H1 (cell line): ENCODE data around the gene AGPS. TPM values are rescaled to one million over a fixed set of nuclear protein-coding genes. Genes with fewer than 3 reads are reported as not detected.

Source experiments
- CTCF ChIA-PET: fragments of 300-600 bp; sonication (Branson Sonifier 250); formaldehyde crosslinking; loops from one replicate; lab custom pipeline; 2021; ENCODE audit not compliant: partially characterized antibody; lab: Charles Lee
- POLR2A ChIA-PET: fragments of 300-600 bp; sonication (Branson Sonifier 250); formaldehyde crosslinking; loops from one replicate; lab custom pipeline; 2021; ENCODE audit warnings: inconsistent platforms; ENCODE audit not compliant: partially characterized antibody; lab: Charles Lee
- DNase-seq, 2 experiments: peaks; one replicate each; pipeline versions ENCODE4 v3.0.0 to v3.0.0-alpha.2; 2010 to 2022; ENCODE audit warnings: low spot score in 2 of 2, low read depth in 1 of 2, mixed read lengths in 1 of 2
- FAIRE-seq: peaks from 2 replicates; lab custom pipeline; 2011; peaks lifted over from hg19 to GRCh38; lab: Jason Lieb, UNC
- H2AFZ ChIP-seq: 2 replicates; pipeline ENCODE4 v1.8.1; 2012; ENCODE audit warnings: low read length, inconsistent platforms
- H2AK5ac ChIP-seq: 2 replicates; pipeline ENCODE4 v1.6.1; 2013; ENCODE audit warnings: low read depth, low read length
- H2BK120ac ChIP-seq: replicated peaks from 2 replicates; pipeline ENCODE3; 2013; ENCODE audit warnings: low read depth, low read length, inconsistent platforms
- H2BK12ac ChIP-seq: 2 replicates; pipeline ENCODE4 v1.6.1; 2013; ENCODE audit warnings: low read depth, low read length
- H2BK15ac ChIP-seq: 2 replicates; pipeline ENCODE4 v1.6.1; 2013; ENCODE audit warnings: low read length
- H2BK20ac ChIP-seq: 2 replicates; pipeline ENCODE4 v1.6.1; 2013; ENCODE audit warnings: low read length
- H2BK5ac ChIP-seq: 2 replicates; pipeline ENCODE4 v1.6.1; 2013; ENCODE audit warnings: low read depth, low read length
- H3K14ac ChIP-seq: 2 replicates; pipeline ENCODE4 v1.6.1; 2013; ENCODE audit warnings: inconsistent platforms; ENCODE audit not compliant: insufficient read length
- H3K18ac ChIP-seq: 2 replicates; pipeline ENCODE4 v1.6.1; 2013; ENCODE audit warnings: low read length; ENCODE audit errors: extremely low read depth
- H3K23ac ChIP-seq: 2 replicates; pipeline ENCODE4 v1.6.1; 2013; ENCODE audit warnings: inconsistent platforms; ENCODE audit not compliant: insufficient read length
- H3K23me2 ChIP-seq: 2 replicates; pipeline ENCODE4 v1.6.1; 2013; ENCODE audit warnings: low read depth, low read length
- H3K27ac ChIP-seq: 2 replicates; pipeline ENCODE4 v1.6.1; 2011; ENCODE audit warnings: low read depth, low read length, inconsistent platforms
- H3K27me3 ChIP-seq, 4 experiments: replicated peaks in 1 of 4; 1 replicate in 1 of 4; 2 replicates in 3 of 4; pipeline versions ENCODE4 v1.6.1 to v1.8.1; 2011 to 2013; ENCODE audit warnings: low read length in 3 of 4, mild to moderate bottlenecking in 3 of 4, inconsistent platforms in 2 of 4, mixed read lengths in 2 of 4, moderate library complexity in 1 of 4; ENCODE audit not compliant: control insufficient read depth in 3 of 4, insufficient read depth in 3 of 4; ENCODE audit errors: extremely low read depth in 1 of 4
- H3K36me3 ChIP-seq, 4 experiments: 2 replicates each; pipeline versions ENCODE4 v1.6.1 to v1.8.1; 2011 to 2013; ENCODE audit warnings: mild to moderate bottlenecking in 4 of 4, low read length in 3 of 4, moderate library complexity in 2 of 4, control low read depth in 1 of 4, inconsistent platforms in 1 of 4; ENCODE audit not compliant: insufficient read depth in 4 of 4, control insufficient read depth in 2 of 4
- H3K4ac ChIP-seq: replicated peaks from 2 replicates; pipeline ENCODE3; 2013; ENCODE audit warnings: low read length, low read depth, mixed read lengths, inconsistent platforms; ENCODE audit not compliant: insufficient read length
- H3K4me1 ChIP-seq, 4 experiments: replicated peaks in 1 of 4; 1 replicate in 1 of 4; 2 replicates in 3 of 4; pipeline versions ENCODE4 v1.6.1 to v1.8.1; 2011 to 2013; ENCODE audit warnings: low read length in 3 of 4, inconsistent platforms in 2 of 4, mixed read lengths in 1 of 4; ENCODE audit not compliant: insufficient read depth in 4 of 4, control insufficient read depth in 3 of 4
- H3K4me2 ChIP-seq, 2 experiments: 2 replicates each; pipeline versions ENCODE4 v1.6.1 to v1.8.1; 2011 to 2013; ENCODE audit warnings: low read depth in 2 of 2, low read length in 2 of 2, control low read depth in 1 of 2, inconsistent platforms in 1 of 2, mild to moderate bottlenecking in 1 of 2; ENCODE audit not compliant: insufficient read depth in 1 of 2
- H3K4me3 ChIP-seq, 4 experiments: fragments of 200-600, 300-600 bp in 1 of 4; sonication (generic), shearing (Covaris generic), sonication (Bioruptor Twin) in 1 of 4; 2 replicates each; pipeline versions ENCODE4 v1.5.1 to v1.8.1; 2011 to 2016; ENCODE audit warnings: low read length in 4 of 4, low read depth in 3 of 4, control low read depth in 2 of 4, inconsistent platforms in 2 of 4, mild to moderate bottlenecking in 2 of 4, mixed read lengths in 1 of 4, moderate library complexity in 1 of 4; ENCODE audit not compliant: insufficient read depth in 2 of 4; ENCODE audit errors: extremely low read depth in 1 of 4
- H3K56ac ChIP-seq: replicated peaks from 2 replicates; pipeline ENCODE3; 2013; ENCODE audit warnings: low read depth, mild to moderate bottlenecking, mixed read lengths, low read length, inconsistent platforms; ENCODE audit not compliant: insufficient read length
- H3K79me1 ChIP-seq: 2 replicates; pipeline ENCODE4 v1.6.1; 2013; ENCODE audit warnings: low read depth, low read length, control low read depth
- H3K79me2 ChIP-seq, 2 experiments: 2 replicates each; pipeline versions ENCODE4 v1.6.1 to v1.8.1; 2012 to 2013; ENCODE audit warnings: low read length in 2 of 2, mild to moderate bottlenecking in 2 of 2, inconsistent platforms in 1 of 2; ENCODE audit not compliant: insufficient read depth in 2 of 2, control insufficient read depth in 1 of 2
- H3K9ac ChIP-seq, 4 experiments: replicated peaks in 1 of 4; 1 replicate in 1 of 4; 2 replicates in 3 of 4; pipeline versions ENCODE4 v1.6.1 to v1.8.1; 2011 to 2013; ENCODE audit warnings: low read depth in 3 of 4, low read length in 3 of 4, control low read depth in 2 of 4, mild to moderate bottlenecking in 2 of 4, moderate library complexity in 2 of 4, inconsistent platforms in 1 of 4; ENCODE audit errors: extremely low read depth in 1 of 4
- H3K9me3 ChIP-seq, 2 experiments: 2 replicates each; pipeline versions ENCODE4 v1.6.1 to v1.8.1; 2012 to 2013; ENCODE audit warnings: mild to moderate bottlenecking in 2 of 2, moderate library complexity in 2 of 2, control low read depth in 1 of 2, inconsistent platforms in 1 of 2, low read depth in 1 of 2, low read length in 1 of 2, mixed read lengths in 1 of 2; ENCODE audit not compliant: insufficient read depth in 2 of 2
- H4K20me1 ChIP-seq, 2 experiments: replicated peaks in 1 of 2; 2 replicates each; pipeline versions ENCODE3 to v1.8.1; 2011 to 2013; ENCODE audit warnings: inconsistent platforms in 2 of 2, low read length in 2 of 2, mild to moderate bottlenecking in 1 of 2; ENCODE audit not compliant: insufficient read depth in 2 of 2, control insufficient read depth in 1 of 2
- H4K5ac ChIP-seq: 2 replicates; pipeline ENCODE4 v1.6.1; 2013; ENCODE audit warnings: low read length, low read depth, mixed read lengths, inconsistent platforms; ENCODE audit not compliant: insufficient read length
- H4K8ac ChIP-seq: 2 replicates; pipeline ENCODE4 v1.8.0; 2013; ENCODE audit warnings: mild to moderate bottlenecking, moderate library complexity, low read length, inconsistent platforms; ENCODE audit not compliant: insufficient read depth; ENCODE audit errors: extremely low read depth
- H4K91ac ChIP-seq: replicated peaks from 2 replicates; pipeline ENCODE3; 2013; ENCODE audit warnings: low read length, mixed read lengths, inconsistent platforms; ENCODE audit not compliant: insufficient read length
- ATF2 ChIP-seq: IDR thresholded peaks from 2 replicates; pipeline ENCODE4 v1.6.1; 2012; ENCODE audit warnings: low read length, inconsistent platforms
- HDAC2 ChIP-seq, 2 experiments: fragments of 300-600 bp in 1 of 2; sonication (generic) in 1 of 2; IDR thresholded peaks; 2 replicates each; pipeline ENCODE4 v1.6.1; 2011 to 2012; ENCODE audit warnings: low read depth in 2 of 2, low read length in 2 of 2, mild to moderate bottlenecking in 2 of 2, moderate library complexity in 2 of 2, borderline replicate concordance in 1 of 2, inconsistent platforms in 1 of 2
- KDM4A ChIP-seq: IDR thresholded peaks from one replicate; pipeline ENCODE4 v1.7.1; 2012; ENCODE audit warnings: low read depth, mild to moderate bottlenecking, moderate library complexity, low read length, inconsistent platforms; ENCODE audit not compliant: severe bottlenecking
- KDM5A ChIP-seq: fragments of 200-600 bp; IDR thresholded peaks from 2 replicates; pipeline ENCODE4 v1.7.1; 2012; ENCODE audit warnings: mild to moderate bottlenecking, low read length, inconsistent platforms, mixed read lengths
- SAP30 ChIP-seq: fragments of 300-600 bp; sonication (generic); IDR thresholded peaks from 2 replicates; pipeline ENCODE4 v1.7.1; 2012; ENCODE audit warnings: low read length, moderate library complexity, mild to moderate bottlenecking, inconsistent platforms; ENCODE audit not compliant: insufficient read depth, insufficient replicate concordance
- SIX5 ChIP-seq: IDR thresholded peaks from 2 replicates; pipeline ENCODE4 v1.6.1; 2011; ENCODE audit warnings: mild to moderate bottlenecking, low read depth, low read length
- ZNF274 ChIP-seq: IDR thresholded peaks from 2 replicates; pipeline ENCODE4 v1.7.0; 2012; ENCODE audit warnings: low read length, borderline replicate concordance; ENCODE audit errors: extremely low read depth
- WGBS, 2 experiments: shearing (Covaris generic) in 1 of 2; methylation state at CpG; one replicate each; pipeline versions ENCODE4 v1.1.6 to v1.1.7; 2013 to 2015; ENCODE audit warnings: low lambda C conversion rate in 2 of 2, mixed read lengths in 2 of 2, inconsistent platforms in 1 of 2, low coverage in 1 of 2, missing lambda C conversion rate in 1 of 2; ENCODE audit not compliant: insufficient replicate concordance in 2 of 2, insufficient coverage in 1 of 2, insufficient read length in 1 of 2; ENCODE audit errors: extremely low coverage in 1 of 2, missing lambda C conversion rate in 1 of 2; 5-methylcytosine and 5-hydroxymethylcytosine counted together
- polyA plus RNA-seq, 7 experiments: library from polyadenylated mRNA; depleted of rRNA in 3 of 7; stranded (reverse) in 5 of 7; unstranded in 2 of 7; fragments of >200 nt in 5 of 7; fragments of 200-250 nt in 2 of 7; gene quantifications; 1 replicate in 5 of 7; 2 replicates in 1 of 7; 4 replicates in 1 of 7; pipeline versions ENCODE4 v1.2.1 to v1.2.3, GENCODE V29; 2011 to 2013; ENCODE audit warnings: missing spikeins in 2 of 7, mixed read lengths in 2 of 7
- total RNA-seq: library from RNA; stranded (reverse); fragmentation: NEBNext Ultra II Directional; extraction: Animal tissue kit (Norgen Biotek cat#: 25700); gene quantifications from 2 replicates; pipeline ENCODE4 v1.2.1, GENCODE V29; 2021
- TF ChIP-seq, protein P1 (sequence below), 3 experiments: IDR thresholded peaks; 1 replicate in 2 of 3; 2 replicates in 1 of 3; pipeline versions ENCODE4 v1.5.1 to v1.6.1; 2011; ENCODE audit warnings: low read length in 3 of 3, mild to moderate bottlenecking in 3 of 3, inconsistent platforms in 2 of 3, low read depth in 1 of 3, moderate library complexity in 1 of 3; ENCODE audit not compliant: insufficient read depth in 1 of 3; ENCODE audit errors: control extremely low read depth in 1 of 3

Gene AGPS
- total and polyA plus RNA-seq, 2 of the 8 experiments (the other 6 are each of a cell fraction or from before 2014, with no cell fraction given), result 7.3 to 57.8 TPM

DNA sequence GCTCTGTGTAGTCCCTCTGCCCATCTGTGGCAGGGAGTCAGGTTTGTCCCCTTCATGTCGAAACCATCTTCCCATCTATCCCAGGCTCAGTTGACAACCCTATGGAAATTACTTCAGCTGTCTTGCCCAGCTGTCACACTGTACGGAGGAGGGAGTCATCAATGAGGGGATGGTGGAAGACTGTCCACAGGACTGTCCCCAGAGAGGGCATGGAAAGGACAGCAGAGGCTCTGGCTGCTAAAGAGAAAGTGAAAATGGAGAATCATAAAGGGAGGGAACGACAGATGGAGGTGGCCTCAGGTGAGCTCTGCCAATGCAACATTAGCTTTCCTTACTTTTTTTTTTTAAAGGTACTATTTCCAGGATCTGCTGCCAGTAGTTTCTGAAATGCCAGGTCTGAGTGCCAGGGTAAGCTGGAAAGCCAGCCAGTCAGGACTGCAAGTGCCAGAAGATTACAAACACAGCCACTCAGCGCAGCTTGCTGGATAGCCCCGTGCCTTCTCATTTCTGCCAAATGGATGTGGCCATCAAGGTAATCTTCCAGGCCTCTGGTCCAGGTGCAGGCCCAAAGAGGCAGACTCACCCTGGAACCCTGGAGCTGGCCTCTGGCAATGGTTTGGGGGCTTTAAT, 192.8 kb downstream of the AGPS start:
- Histone ChIP-seq H4K20me1 (no peaks in the 10 kb centered on the region), H2AK5ac (no peak overlapping the region; the same call in 1 of the 2 replicates), H3K4ac (no peak overlapping the region), H4K91ac (no peak overlapping the region), H3K14ac (no peak overlapping the region), H3K79me2 (no peaks in the 10 kb centered on the region), H3K27ac (no peak overlapping the region), H3K9me3 (no peaks in the 10 kb centered on the region), H2BK120ac (no peak overlapping the region), H2AFZ (no peak overlapping the region), H3K4me2 (no peak overlapping the region), H2BK20ac (no peak overlapping the region), H3K4me3 (no peak overlapping the region), H2BK5ac (no peak overlapping the region), H3K27me3 (no peaks in the 10 kb centered on the region), H3K23me2 (no peaks in the 10 kb centered on the region; the same call in 1 of the 2 replicates), H3K9ac (no peak overlapping the region), H2BK15ac (no peak overlapping the region), H3K56ac (no peak overlapping the region), H3K79me1 (no peaks in the 10 kb centered on the region), H3K18ac (no peak overlapping the region), H3K4me1 (no peaks in the 10 kb centered on the region), H4K8ac (no peak overlapping the region), H3K23ac (no peak overlapping the region), H3K36me3 (no peaks in the 10 kb centered on the region), H4K5ac (no peak overlapping the region), H2BK12ac (no peak overlapping the region)
- ChIA-PET CTCF (interaction anchor here (0.6 to 2.1 kb wide), 9 partner anchors 9 to 178 kb away, joined by 3 to 6 read pairs (median 3); no protein-coding TSS in a partner anchor), POLR2A (no interaction called here)
- DNase-seq, result no peak
- 88% methylated on average over 5 of the region's 5 CpGs; no CpG with 5 or more reads in 1 of the 2 experiments for WGBS, 2 experiments
- no peak for FAIRE-seq
- TF ChIP-seq, protein P1, sequence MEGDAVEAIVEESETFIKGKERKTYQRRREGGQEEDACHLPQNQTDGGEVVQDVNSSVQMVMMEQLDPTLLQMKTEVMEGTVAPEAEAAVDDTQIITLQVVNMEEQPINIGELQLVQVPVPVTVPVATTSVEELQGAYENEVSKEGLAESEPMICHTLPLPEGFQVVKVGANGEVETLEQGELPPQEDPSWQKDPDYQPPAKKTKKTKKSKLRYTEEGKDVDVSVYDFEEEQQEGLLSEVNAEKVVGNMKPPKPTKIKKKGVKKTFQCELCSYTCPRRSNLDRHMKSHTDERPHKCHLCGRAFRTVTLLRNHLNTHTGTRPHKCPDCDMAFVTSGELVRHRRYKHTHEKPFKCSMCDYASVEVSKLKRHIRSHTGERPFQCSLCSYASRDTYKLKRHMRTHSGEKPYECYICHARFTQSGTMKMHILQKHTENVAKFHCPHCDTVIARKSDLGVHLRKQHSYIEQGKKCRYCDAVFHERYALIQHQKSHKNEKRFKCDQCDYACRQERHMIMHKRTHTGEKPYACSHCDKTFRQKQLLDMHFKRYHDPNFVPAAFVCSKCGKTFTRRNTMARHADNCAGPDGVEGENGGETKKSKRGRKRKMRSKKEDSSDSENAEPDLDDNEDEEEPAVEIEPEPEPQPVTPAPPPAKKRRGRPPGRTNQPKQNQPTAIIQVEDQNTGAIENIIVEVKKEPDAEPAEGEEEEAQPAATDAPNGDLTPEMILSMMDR (IDR thresholded peaks at IDR 0.05; ENCODE audit: control extremely low read depth in 1 of 3, insufficient read depth in 1 of 3, low read depth in 1 of 3, low read length in 3 of 3), result no peak
- TF ChIP-seq KDM5A (no peak), KDM4A (no peak), ZNF274 (no peak), HDAC2 (IDR thresholded peaks at IDR 0.05; ENCODE audit: borderline replicate concordance in 1 of 2, low read depth in 2 of 2, low read length in 2 of 2) (no peak), SIX5 (no peak), ATF2 (no peak), SAP30 (no peak)
